GM18519 (cell line): Measurements from ENCODE around the gene LATS2.
A peak's percentile ranks its signal among the peaks of the same experiment; 100 is the strongest.

Experiments used
- ATAC-seq: cut with Tn5 transposase; IDR thresholded peaks from one replicate; pipeline ENCODE4 v1.9.1; 2021; ENCODE audit warnings: mild to moderate bottlenecking, moderate library complexity; ENCODE audit not compliant: unreplicated experiment, low FRiP score

LATS2 gene

GRCh38 chr13:21061029-21061763, at the start of gene LATS2:
LATS2 (minus strand) TSS chr13:21061586; CDS start chr13:21046026, 15,560 bp downstream.
- ATAC-seq: peak; percentile 66

GRCh38 chr13:21109168-21109567, 47.8 kb upstream of the LATS2 start:
- ATAC-seq: no peak

GRCh38 chr13:21106089-21106488, 44.7 kb upstream of the LATS2 start:
- no peak for ATAC-seq

- ATAC-seq: no peak
Measured at GRCh38 chr13:21104199-21105019, 43.0 kb upstream of the LATS2 start.

GRCh38 chr13:21101865-21102576, 40.6 kb upstream of the LATS2 start:
- no peak for ATAC-seq

- no peak for ATAC-seq
Measured at GRCh38 chr13:21100994-21101757, 39.8 kb upstream of the LATS2 start.

- no peak for ATAC-seq
Measured at GRCh38 chr13:21100211-21100610, 38.8 kb upstream of the LATS2 start.

- no peak for ATAC-seq
Measured at GRCh38 chr13:21095311-21095710, 33.9 kb upstream of the LATS2 start.

- no peak for ATAC-seq
Measured at GRCh38 chr13:21089830-21090229, 28.4 kb upstream of the LATS2 start.

- ATAC-seq: no peak
Measured at GRCh38 chr13:21088534-21088933, 27.1 kb upstream of the LATS2 start.

- no peak for ATAC-seq
Measured at GRCh38 chr13:21086929-21087328, 25.5 kb upstream of the LATS2 start.

- no peak for ATAC-seq
Measured at GRCh38 chr13:21081926-21082325, 20.5 kb upstream of the LATS2 start.

- ATAC-seq: no peak
Measured at GRCh38 chr13:21080593-21080891, 19.2 kb upstream of the LATS2 start.

GRCh38 chr13:21079761-21080592, 18.6 kb upstream of the LATS2 start:
- no peak for ATAC-seq

- no peak for ATAC-seq
Measured at GRCh38 chr13:21079221-21079620, 17.8 kb upstream of the LATS2 start.

- ATAC-seq: no peak
Measured at GRCh38 chr13:21078501-21078900, 17.1 kb upstream of the LATS2 start.

GRCh38 chr13:21077788-21078353, 16.5 kb upstream of the LATS2 start:
- no peak for ATAC-seq

- no peak for ATAC-seq
Measured at GRCh38 chr13:21077076-21077787, 15.8 kb upstream of the LATS2 start.

GRCh38 chr13:21076253-21076652, 14.9 kb upstream of the LATS2 start:
- ATAC-seq: no peak
